ENCODE results near the gene TBX1.

The TBX1 gene

DNA sequence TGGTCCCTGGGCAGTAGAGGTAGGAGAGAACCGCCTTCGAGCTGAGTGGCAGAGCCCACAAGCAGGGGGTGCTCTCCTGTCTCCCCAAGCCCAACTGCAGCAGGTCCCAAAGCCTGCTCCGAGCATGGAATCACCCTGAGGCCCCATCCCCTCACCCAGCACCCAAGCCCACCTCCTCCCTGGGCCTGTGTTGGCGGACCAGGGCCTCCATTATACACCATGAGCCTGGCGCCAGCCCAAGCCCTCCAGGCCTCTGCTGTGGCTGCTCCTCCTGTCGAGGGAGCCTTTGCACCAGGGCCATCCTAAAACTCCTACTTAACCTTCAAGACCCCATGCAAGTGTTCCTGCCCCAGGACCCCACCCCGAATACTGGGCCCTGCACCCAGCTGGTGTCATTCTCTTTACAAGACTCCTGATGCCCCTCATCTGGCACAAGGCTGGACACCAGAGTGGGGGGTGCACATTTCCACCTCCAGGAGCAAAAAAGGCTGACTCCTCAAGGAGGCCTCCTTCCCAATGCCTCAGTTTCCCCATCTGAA lies 20.6 kb upstream of the TBX1 start:
- H3K4me1 ChIP-seq (ENCODE audit: control insufficient read depth, insufficient read depth, low read length, poor library complexity, severe bottlenecking): peaks cover 9% of the 10 kb centered on the region
- H3K36me3 ChIP-seq (ENCODE audit: control insufficient read depth, insufficient read depth, low read length): no peaks in the 10 kb centered on the region
- 91 to 92% methylated on average over 6 to 7 of the region's 7 CpGs for WGBS, 2 experiments (ENCODE audit: insufficient coverage in 2 of 2)
- H3K9me3 ChIP-seq (ENCODE audit: control insufficient read depth, low read length): no peaks in the 10 kb centered on the region
- no peak overlapping the region for H3K27ac ChIP-seq (ENCODE audit: low read depth, low read length, severe bottlenecking)
- H3K4me3 ChIP-seq (ENCODE audit: extremely low read depth, insufficient read depth, low read length, poor library complexity, severe bottlenecking): no peak overlapping the region

- Histone ChIP-seq H3K4me1 (ENCODE audit: control insufficient read depth, insufficient read depth, low read length, poor library complexity, severe bottlenecking) (peaks cover 15% of the 10 kb centered on the region), H3K4me3 (ENCODE audit: extremely low read depth, insufficient read depth, low read length, poor library complexity, severe bottlenecking) (no peak overlapping the region), H3K27ac (ENCODE audit: low read depth, low read length, severe bottlenecking) (no peak overlapping the region), H3K36me3 (ENCODE audit: control insufficient read depth, insufficient read depth, low read length) (no peaks in the 10 kb centered on the region), H3K9me3 (ENCODE audit: control insufficient read depth, low read length) (no peaks in the 10 kb centered on the region)
- 90 to 92% methylated on average over 13 to 15 of the region's 15 CpGs for WGBS, 2 experiments (ENCODE audit: insufficient coverage in 2 of 2)
These were observed 20.0 kb upstream of the TBX1 start for GRCh38 chr22:19740586-19740985.

GRCh38 chr22:19741053-19741452 lies 19.5 kb upstream of the TBX1 start:
- no peaks in the 10 kb centered on the region for H3K9me3 ChIP-seq (ENCODE audit: control insufficient read depth, low read length)
- 90 to 100% methylated on average over 4 to 5 of the region's 7 CpGs for WGBS, 2 experiments (ENCODE audit: insufficient coverage in 2 of 2)
- H3K36me3 ChIP-seq (ENCODE audit: control insufficient read depth, insufficient read depth, low read length): no peaks in the 10 kb centered on the region
- H3K4me1 ChIP-seq (ENCODE audit: control insufficient read depth, insufficient read depth, low read length, poor library complexity, severe bottlenecking): peaks cover 20% of the 10 kb centered on the region
- no peak overlapping the region for H3K27ac ChIP-seq (ENCODE audit: low read depth, low read length, severe bottlenecking)
- H3K4me3 ChIP-seq (ENCODE audit: extremely low read depth, insufficient read depth, low read length, poor library complexity, severe bottlenecking): no peak overlapping the region

- H3K4me3 ChIP-seq (ENCODE audit: extremely low read depth, insufficient read depth, low read length, poor library complexity, severe bottlenecking): no peak overlapping the region
- H3K27ac ChIP-seq (ENCODE audit: low read depth, low read length, severe bottlenecking): no peak overlapping the region
- H3K4me1 ChIP-seq (ENCODE audit: control insufficient read depth, insufficient read depth, low read length, poor library complexity, severe bottlenecking): peaks cover 28% of the 10 kb centered on the region
- H3K9me3 ChIP-seq (ENCODE audit: control insufficient read depth, low read length): no peaks in the 10 kb centered on the region
- WGBS, 2 experiments (ENCODE audit: insufficient coverage in 2 of 2): 83 to 95% methylated on average over 15 to 17 of the region's 21 CpGs
- H3K36me3 ChIP-seq (ENCODE audit: control insufficient read depth, insufficient read depth, low read length): no peaks in the 10 kb centered on the region
These were observed 18.2 kb upstream of the TBX1 start for GRCh38 chr22:19742160-19743066.

- peaks cover 25% of the 10 kb centered on the region for H3K4me1 ChIP-seq (ENCODE audit: control insufficient read depth, insufficient read depth, low read length, poor library complexity, severe bottlenecking)
- H3K9me3 ChIP-seq (ENCODE audit: control insufficient read depth, low read length): no peaks in the 10 kb centered on the region
- no peaks in the 10 kb centered on the region for H3K36me3 ChIP-seq (ENCODE audit: control insufficient read depth, insufficient read depth, low read length)
- H3K4me3 ChIP-seq (ENCODE audit: extremely low read depth, insufficient read depth, low read length, poor library complexity, severe bottlenecking): no peak overlapping the region
- WGBS, 2 experiments (ENCODE audit: insufficient coverage in 2 of 2): 84 to 96% methylated on average over 6 of the region's 6 CpGs
- no peak overlapping the region for H3K27ac ChIP-seq (ENCODE audit: low read depth, low read length, severe bottlenecking)
These were observed 17.5 kb upstream of the TBX1 start for GRCh38 chr22:19743081-19743480.

- H3K4me1 ChIP-seq (ENCODE audit: control insufficient read depth, insufficient read depth, low read length, poor library complexity, severe bottlenecking): peaks cover 23% of the 10 kb centered on the region
- no peak overlapping the region for H3K4me3 ChIP-seq (ENCODE audit: extremely low read depth, insufficient read depth, low read length, poor library complexity, severe bottlenecking)
- H3K36me3 ChIP-seq (ENCODE audit: control insufficient read depth, insufficient read depth, low read length): no peaks in the 10 kb centered on the region
- 86 to 92% methylated on average over 4 of the region's 4 CpGs for WGBS, 2 experiments (ENCODE audit: insufficient coverage in 2 of 2)
- H3K27ac ChIP-seq (ENCODE audit: low read depth, low read length, severe bottlenecking): no peak overlapping the region
- H3K9me3 ChIP-seq (ENCODE audit: control insufficient read depth, low read length): no peaks in the 10 kb centered on the region
These were observed 16.9 kb upstream of the TBX1 start for GRCh38 chr22:19743651-19744050.

DNA sequence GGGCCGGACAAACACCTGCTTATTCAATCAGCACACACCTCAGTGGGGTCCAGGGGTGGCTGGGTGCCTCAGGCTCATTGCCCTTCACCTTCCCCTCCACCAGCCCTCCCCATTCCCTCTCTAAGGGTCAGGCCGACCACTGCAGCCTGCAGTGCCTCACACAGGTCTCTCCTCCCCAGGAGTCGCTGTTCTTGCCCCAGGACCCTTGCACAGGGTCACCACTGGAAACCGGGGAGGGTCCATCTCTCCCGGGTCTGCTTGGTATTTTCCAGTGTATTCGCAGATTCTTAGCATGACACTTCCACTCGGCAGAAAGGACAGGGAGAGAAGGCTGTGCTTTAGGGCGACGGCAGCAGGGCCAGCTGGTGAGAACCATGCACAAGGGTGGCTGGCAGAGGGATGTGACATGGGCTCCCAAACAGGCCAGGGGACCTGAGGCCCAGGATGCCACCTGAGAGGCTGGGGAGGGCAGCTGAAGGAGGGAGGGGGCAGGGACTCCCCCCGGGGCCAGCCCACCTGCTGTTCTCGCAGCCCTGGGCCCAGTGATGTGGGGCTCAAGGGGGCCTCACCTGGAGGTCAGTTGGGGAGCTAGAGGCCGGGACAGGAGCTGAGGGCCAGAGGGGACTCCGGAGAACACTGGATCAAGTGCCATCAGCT lies 16.1 kb upstream of the TBX1 start:
- Histone ChIP-seq H3K9me3 (ENCODE audit: control insufficient read depth, low read length) (no peaks in the 10 kb centered on the region), H3K4me1 (ENCODE audit: control insufficient read depth, insufficient read depth, low read length, poor library complexity, severe bottlenecking) (peaks cover 27% of the 10 kb centered on the region), H3K27ac (ENCODE audit: low read depth, low read length, severe bottlenecking) (no peak overlapping the region), H3K4me3 (ENCODE audit: extremely low read depth, insufficient read depth, low read length, poor library complexity, severe bottlenecking) (no peak overlapping the region), H3K36me3 (ENCODE audit: control insufficient read depth, insufficient read depth, low read length) (no peaks in the 10 kb centered on the region)
- WGBS, 2 experiments (ENCODE audit: insufficient coverage in 2 of 2): 92 to 95% methylated on average over 12 of the region's 13 CpGs

DNA sequence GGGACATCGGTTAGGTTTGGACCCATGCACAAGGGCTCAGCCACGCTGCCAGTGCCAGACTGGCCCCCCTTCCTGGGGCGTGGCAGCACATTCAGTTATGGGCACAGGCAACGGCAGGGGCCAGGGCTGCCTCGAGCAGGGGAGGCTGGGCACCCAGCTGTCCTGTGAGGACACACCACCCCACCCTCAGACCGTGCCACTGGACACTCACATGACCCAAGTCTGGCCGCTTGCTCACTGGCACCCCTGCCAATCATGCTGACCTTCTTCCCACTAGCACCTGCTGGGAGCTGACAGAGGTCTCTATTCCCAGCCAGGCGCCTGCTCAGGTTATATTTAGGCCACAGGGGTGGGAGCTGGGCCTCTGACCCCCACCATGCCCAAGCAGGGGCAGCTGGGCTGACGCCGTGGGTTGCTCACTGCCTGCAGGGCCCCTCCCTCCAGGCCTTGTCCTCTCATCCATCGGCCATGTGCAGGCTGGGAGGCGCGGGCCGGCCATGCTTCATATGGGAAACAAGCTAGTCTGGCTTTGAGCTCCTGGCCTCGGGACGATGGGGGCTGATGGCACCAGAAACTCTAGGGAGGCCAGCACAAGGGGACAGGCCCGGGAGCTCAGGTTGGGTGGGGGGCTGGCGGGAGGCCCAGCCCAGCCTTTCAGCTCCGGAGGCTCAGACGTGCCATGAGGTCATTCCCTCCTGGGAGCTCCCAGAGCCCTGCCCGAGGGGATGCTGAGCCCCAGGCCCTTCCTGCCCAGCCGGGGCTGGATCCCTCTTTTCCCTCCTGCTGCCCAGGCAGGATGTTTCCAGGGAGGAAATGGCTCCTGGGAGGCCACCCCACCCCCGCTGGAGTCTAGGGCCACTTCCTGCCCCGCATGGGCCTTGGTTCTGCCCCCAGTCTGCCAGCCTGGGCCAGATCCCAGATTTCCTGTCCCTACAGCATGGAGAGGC lies 15.2 kb upstream of the TBX1 start:
- no peak overlapping the region for H3K4me3 ChIP-seq (ENCODE audit: extremely low read depth, insufficient read depth, low read length, poor library complexity, severe bottlenecking)
- peaks cover 31% of the 10 kb centered on the region for H3K4me1 ChIP-seq (ENCODE audit: control insufficient read depth, insufficient read depth, low read length, poor library complexity, severe bottlenecking)
- no peak overlapping the region for H3K27ac ChIP-seq (ENCODE audit: low read depth, low read length, severe bottlenecking)
- no peaks in the 10 kb centered on the region for H3K36me3 ChIP-seq (ENCODE audit: control insufficient read depth, insufficient read depth, low read length)
- H3K9me3 ChIP-seq (ENCODE audit: control insufficient read depth, low read length): no peaks in the 10 kb centered on the region
- 76% methylated on average over 23 to 24 of the region's 24 CpGs for WGBS, 2 experiments (ENCODE audit: insufficient coverage in 2 of 2)

DNA sequence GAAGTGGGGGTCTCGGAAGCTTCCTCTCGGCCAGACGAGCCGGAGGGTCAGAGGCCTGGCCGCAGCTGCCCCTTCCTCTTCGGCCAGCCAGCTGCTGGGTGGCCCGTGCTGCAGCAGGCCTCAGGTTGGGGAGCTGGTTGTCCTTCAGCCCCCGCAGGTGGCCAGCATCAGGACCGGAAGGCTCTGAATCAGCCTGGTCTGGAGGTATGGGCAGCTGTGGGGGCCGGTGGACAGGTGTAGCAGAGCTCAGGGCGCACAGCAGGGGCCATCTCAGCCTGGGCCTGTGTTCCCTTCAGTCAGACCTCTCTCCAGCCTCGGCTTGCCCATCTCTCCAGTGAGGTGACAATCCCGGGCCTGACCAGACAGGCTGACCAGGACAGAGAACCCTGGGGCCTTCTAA lies 13.9 kb upstream of the TBX1 start:
- peaks cover 42% of the 10 kb centered on the region for H3K4me1 ChIP-seq (ENCODE audit: control insufficient read depth, insufficient read depth, low read length, poor library complexity, severe bottlenecking)

DNA sequence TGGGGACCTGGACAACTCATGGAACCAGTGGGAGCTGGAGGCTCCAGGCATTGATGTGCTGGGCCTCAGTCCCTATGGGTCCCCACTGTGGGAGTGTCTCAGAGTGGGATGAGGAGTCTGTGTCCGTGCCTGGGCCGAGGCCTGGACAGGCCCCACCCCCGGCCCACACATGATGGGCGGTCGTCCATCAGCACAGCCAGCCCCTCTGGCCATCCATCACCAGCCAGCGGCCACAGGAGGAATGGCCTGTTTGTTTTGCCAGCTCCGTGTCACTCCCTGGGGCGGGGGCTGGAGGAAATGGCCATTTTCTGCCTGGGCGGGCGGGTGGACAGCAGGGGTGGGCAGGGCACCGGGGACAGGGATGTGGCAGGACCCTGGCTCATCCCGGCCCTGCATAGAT lies 13.0 kb upstream of the TBX1 start:
- H3K36me3 ChIP-seq (ENCODE audit: control insufficient read depth, insufficient read depth, low read length): no peaks in the 10 kb centered on the region
- H3K9me3 ChIP-seq (ENCODE audit: control insufficient read depth, low read length): no peaks in the 10 kb centered on the region
- 80 to 92% methylated on average over 7 to 8 of the region's 12 CpGs for WGBS, 2 experiments (ENCODE audit: insufficient coverage in 2 of 2)
- H3K4me3 ChIP-seq (ENCODE audit: extremely low read depth, insufficient read depth, low read length, poor library complexity, severe bottlenecking): no peak overlapping the region
- no peak overlapping the region for H3K27ac ChIP-seq (ENCODE audit: low read depth, low read length, severe bottlenecking)
- H3K4me1 ChIP-seq (ENCODE audit: control insufficient read depth, insufficient read depth, low read length, poor library complexity, severe bottlenecking): peaks cover 42% of the 10 kb centered on the region

More for the DNA sequence above, 13.9 kb upstream of the TBX1 start:
- Histone ChIP-seq H3K36me3 (ENCODE audit: control insufficient read depth, insufficient read depth, low read length) (no peaks in the 10 kb centered on the region), H3K9me3 (ENCODE audit: control insufficient read depth, low read length) (no peaks in the 10 kb centered on the region), H3K4me3 (ENCODE audit: extremely low read depth, insufficient read depth, low read length, poor library complexity, severe bottlenecking) (no peak overlapping the region), H3K27ac (ENCODE audit: low read depth, low read length, severe bottlenecking) (no peak overlapping the region)
- 90 to 99% methylated on average over 10 to 13 of the region's 13 CpGs for WGBS, 2 experiments (ENCODE audit: insufficient coverage in 2 of 2)

All from mesodermal cell (in vitro differentiated cells).